ENCODE results near the gene LGMN.

- TF ChIP-seq POLR2A (IDR thresholded peaks at IDR 0.05; ENCODE audit: low read depth, low read length) (no peak), POLR2AphosphoS5 (IDR thresholded peaks at IDR 0.05; ENCODE audit: low read depth, low read length) (no peak), TAF1 (IDR thresholded peaks at IDR 0.05; ENCODE audit: low read depth, low read length) (no peak)
These were observed 90.3 kb downstream of the LGMN start for GRCh38 chr14:92658160-92658559.
